G401 (cell line): ENCODE results near the gene C5AR2. TPM values are rescaled to one million over a fixed set of nuclear protein-coding genes. Genes with fewer than 3 reads are reported as not detected.
A peak's percentile ranks its signal among the peaks of the same experiment; 100 is the strongest.
"Not testable (repeated sequence)": the region's sequence is repeated elsewhere in the genome, so short reads cannot be mapped to it uniquely, and the experiment has no call there.

Experiments
- DNase-seq: peaks from one replicate; pipeline ENCODE4 v3.0.0-alpha.2; 2015; ENCODE audit warnings: low spot score
- in situ Hi-C: cut with HindIII; loops from 2 replicates; pipeline ENCODE4 v1.10.0; 2016; ENCODE audit warnings: low sequenced_read_pairs, mixed read lengths
- total RNA-seq: library from RNA; depleted of rRNA; stranded (reverse); fragments of >200 nt; shearing (Covaris generic); gene quantifications from 2 replicates; pipeline ENCODE4 v1.2.3, GENCODE V29; 2014; rRNA removed

The C5AR2 gene
- not detected in 2 replicates for total RNA-seq

- no peak for DNase-seq
- in situ Hi-C loops = no loop called here
Measured at GRCh38 chr19:47331931-47332547, at the start of gene C5AR2. Gene C5AR2 (plus strand): TSS chr19:47332175. CDS start chr19:47340800, 8,625 bp downstream.

DNA sequence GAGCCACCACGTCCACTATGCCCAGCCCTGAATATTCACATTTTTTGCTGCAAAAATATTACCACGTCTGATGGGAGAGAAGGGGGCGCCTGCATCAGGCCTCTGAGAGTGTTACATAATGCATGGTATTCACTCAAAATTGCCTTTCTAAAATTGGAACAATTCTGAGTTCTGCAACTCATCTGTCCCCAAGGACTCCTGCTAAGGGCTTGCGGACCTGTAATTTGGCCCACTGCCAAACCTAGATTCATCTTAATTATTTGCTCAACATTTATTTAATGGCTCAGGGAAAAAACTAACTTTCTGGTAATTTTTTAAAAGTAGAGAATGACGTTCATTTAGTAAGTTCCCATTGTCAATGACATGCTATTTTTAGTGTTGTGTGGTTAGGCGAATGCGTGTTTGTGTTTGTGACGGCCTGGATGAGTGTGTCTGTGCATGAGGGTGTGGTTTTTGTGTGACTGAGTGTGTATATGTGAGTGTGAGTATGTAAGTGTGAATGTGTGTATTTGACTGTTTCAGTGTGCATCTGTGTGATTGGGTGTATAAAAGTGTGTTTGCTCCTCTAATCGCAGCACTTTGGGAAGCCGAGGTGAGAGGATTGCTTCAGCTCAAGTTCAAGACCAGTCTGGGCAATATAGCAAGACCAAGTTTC, 48.4 kb upstream of the C5AR2 start:
- in situ Hi-C loops = no loop called here

GRCh38 chr19:47284324-47284899, 47.6 kb upstream of the C5AR2 start:
- in situ Hi-C loops = no loop called here

More for the DNA sequence above, 48.4 kb upstream of the C5AR2 start:
- no peak for DNase-seq

GRCh38 chr19:47296036-47296435, 35.9 kb upstream of the C5AR2 start:
- peak; percentile 91 for DNase-seq
- in situ Hi-C loops = no loop called here

More at GRCh38 chr19:47284324-47284899, 47.6 kb upstream of the C5AR2 start:
- DNase-seq = peak; percentile 76

GRCh38 chr19:47300867-47301266, 31.1 kb upstream of the C5AR2 start:
- DNase-seq, in situ Hi-C loops: not testable (repeated sequence)

GRCh38 chr19:47302249-47302648, 29.7 kb upstream of the C5AR2 start:
- in situ Hi-C loops = no loop called here
- DNase-seq = no peak

GRCh38 chr19:47303966-47304365, 28.0 kb upstream of the C5AR2 start:
- in situ Hi-C loops = no loop called here
- DNase-seq = no peak

- DNase-seq = peak; percentile 34
- in situ Hi-C loops = no loop called here
Measured at GRCh38 chr19:47305309-47305751, 26.6 kb upstream of the C5AR2 start.

DNA sequence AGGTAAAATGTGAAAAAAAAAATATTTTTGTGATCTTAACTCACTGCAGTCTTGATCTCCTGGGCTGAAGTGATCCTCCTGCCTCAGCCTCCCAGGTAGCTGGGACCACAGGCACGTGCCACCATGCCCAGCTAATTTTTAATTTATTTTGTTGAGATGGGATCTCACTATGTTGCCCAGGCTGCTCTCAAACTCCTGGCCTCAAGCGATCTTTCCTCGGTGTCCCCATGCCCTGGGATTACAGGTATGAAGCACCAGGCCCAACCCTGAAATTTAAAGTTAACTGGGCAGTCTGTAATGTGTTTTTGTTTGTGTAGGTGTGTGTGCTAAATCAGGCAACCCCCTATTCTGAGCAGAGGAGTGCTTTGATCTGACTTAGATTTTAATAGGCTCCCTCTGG, 25.7 kb upstream of the C5AR2 start:
- no peak for DNase-seq
- in situ Hi-C loops = no loop called here

DNA sequence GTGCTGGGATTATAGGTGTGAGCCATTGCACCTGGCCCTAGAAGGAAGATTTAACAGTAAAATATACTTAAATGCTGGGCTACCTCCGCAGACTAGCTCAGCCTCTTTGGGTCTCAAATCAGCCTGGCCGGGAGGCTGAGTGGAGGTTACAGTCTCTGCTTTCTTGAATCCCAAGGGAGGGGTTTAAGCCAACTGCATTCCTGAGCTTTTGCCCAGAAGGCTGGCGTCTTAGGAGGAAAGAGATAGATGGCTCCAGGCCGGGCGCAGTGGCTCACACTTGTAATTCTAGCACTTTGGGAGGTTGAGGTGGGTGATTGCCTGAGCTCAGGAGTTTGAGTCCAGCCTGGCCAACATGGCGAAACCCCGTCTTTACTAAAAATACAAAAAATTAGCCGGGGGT, 22.9 kb upstream of the C5AR2 start:
- in situ Hi-C loops = no loop called here
- no peak for DNase-seq

GRCh38 chr19:47309608-47310007, 22.4 kb upstream of the C5AR2 start, which contains the start of gene C5AR1:
Gene C5AR1 (plus strand): TSS chr19:47309861. CDS start chr19:47309896, 35 bp downstream.
- in situ Hi-C loops = no loop called here
- DNase-seq = no peak

GRCh38 chr19:47310323-47310722, 21.7 kb upstream of the C5AR2 start:
- DNase-seq = no peak
- in situ Hi-C loops = no loop called here

DNA sequence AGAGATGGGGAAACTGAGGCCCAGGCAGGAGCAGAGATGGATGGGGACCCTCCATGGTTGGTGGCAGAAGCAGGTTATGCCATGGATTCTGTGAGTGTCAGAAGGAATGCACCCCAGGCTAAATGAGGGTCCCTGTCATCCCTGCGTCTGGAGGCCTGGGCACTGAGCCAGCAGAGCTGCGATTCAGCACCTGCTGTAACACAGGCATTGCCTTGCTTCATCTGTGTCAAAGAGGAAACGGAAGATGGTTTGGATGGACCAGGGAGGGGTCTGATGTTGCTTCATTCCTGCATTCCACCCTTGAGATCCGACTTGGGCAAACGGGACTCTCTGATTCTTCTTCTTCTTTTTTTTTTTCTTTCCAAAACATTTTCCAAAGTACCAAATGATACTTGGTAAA, 21.2 kb upstream of the C5AR2 start:
- in situ Hi-C loops = no loop called here
- no peak for DNase-seq

DNA sequence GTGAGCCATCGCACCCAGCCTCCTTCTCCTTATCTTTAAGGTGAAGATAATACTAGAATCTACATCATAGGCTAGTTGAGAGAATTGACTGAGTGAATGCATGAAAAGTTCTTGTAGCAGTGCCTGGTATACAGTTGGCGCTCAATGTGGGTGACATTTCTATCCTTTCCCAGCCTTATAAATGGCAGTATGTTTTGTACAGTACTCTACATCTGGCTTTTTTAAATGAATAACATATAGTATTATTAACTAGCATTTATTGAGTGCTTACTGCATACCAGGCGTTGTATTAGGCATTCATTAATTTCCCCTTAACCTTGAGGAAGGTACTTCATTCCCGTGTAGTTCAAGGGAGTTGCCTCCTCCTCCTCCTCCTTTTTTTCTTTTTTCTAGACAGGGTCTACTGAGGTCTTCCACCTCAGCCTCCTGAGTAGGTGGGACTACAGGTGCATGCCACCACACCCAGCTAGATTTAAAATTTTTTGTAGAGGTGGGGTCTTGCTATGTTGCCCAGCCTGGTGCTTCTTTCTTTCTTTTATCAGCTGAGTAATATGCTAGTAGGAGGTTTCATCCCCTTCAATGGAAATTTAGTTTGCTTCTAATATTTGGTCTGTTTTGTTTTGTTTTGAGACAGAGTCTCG, 19.5 kb upstream of the C5AR2 start:
- DNase-seq = no peak
- in situ Hi-C loops = no loop called here

DNA sequence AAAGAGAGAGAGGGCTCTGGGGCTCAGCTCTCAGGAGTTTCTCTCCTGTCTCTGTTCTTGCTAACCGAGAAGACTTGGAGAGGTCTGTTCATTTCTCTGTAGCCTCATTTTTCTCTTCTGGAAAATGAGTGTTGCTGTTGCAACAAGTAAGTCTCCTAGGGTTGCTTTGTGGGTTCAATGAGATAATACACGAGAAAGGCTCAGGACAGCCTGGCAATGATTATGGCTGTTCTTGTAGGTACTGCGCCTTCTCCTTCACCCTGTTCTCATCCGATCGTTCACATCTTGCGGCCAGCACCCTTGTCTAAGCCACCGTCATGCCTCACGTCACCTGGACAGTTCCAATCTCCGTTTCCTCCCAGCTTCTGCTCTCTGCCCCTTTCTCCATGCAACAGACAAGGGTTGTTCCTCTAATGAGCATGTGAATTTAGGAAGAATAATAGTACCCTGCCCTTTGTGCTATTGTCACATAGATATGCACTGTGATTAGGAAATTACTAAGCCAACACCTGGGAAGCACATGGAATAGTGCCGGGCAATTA, 18.1 kb upstream of the C5AR2 start:
- in situ Hi-C loops = no loop called here

GRCh38 chr19:47315125-47315821, 16.7 kb upstream of the C5AR2 start:
- in situ Hi-C loops = no loop called here
- DNase-seq = no peak

More for the DNA sequence above, 18.1 kb upstream of the C5AR2 start:
- no peak for DNase-seq

- no peak for DNase-seq
- in situ Hi-C loops = no loop called here
Measured at GRCh38 chr19:47316513-47316912, 15.5 kb upstream of the C5AR2 start.

GRCh38 chr19:47319923-47320871, 11.8 kb upstream of the C5AR2 start:
- no peak for DNase-seq
- in situ Hi-C loops = no loop called here
